ENCODE results near the gene FOXP1.

Gene FOXP1

GRCh38 chr3:71000483-71000882, 583.0 kb downstream of the FOXP1 start:
- no peak for TF ChIP-seq CTCF (IDR thresholded peaks at IDR 0.05; ENCODE audit: low read depth, low read length, poor library complexity, severe bottlenecking)
- no peak for TF ChIP-seq EZH2phosphoT487 (IDR thresholded peaks at IDR 0.05; ENCODE audit: borderline replicate concordance, low read length)
- Histone ChIP-seq H3K9me2 (replicated peaks; ENCODE audit: control insufficient read depth, low read length) (no peaks in the 10 kb centered on the region), H3K27ac (ENCODE audit: low read depth, low read length) (no peak overlapping the region), H3K27me3 (ENCODE audit: control insufficient read depth, low read length) (no peaks in the 10 kb centered on the region), H3K36me3 (ENCODE audit: control insufficient read depth, low read length) (peaks cover 10% of the 10 kb centered on the region), H3K4me1 (ENCODE audit: control insufficient read depth, low read length) (no peaks in the 10 kb centered on the region), H4K20me1 (ENCODE audit: control insufficient read depth, insufficient read depth, low read depth, low read length) (no peaks in the 10 kb centered on the region), H3K79me2 (ENCODE audit: control insufficient read depth, low read length) (peaks cover under 1% of the 10 kb centered on the region; the same call in 1 of the 2 replicates), H3F3A (ENCODE audit: control insufficient read depth, insufficient read depth) (no peaks in the 10 kb centered on the region), H3K4me3 (ENCODE audit: low read length) (no peak overlapping the region), H3K4me2 (ENCODE audit: low read length) (no peak overlapping the region), H3K9me3 (ENCODE audit: control insufficient read depth, insufficient read depth, low read length) (no peaks in the 10 kb centered on the region)

- Histone ChIP-seq H3K4me2 (ENCODE audit: low read length) (no peak overlapping the region), H3K36me3 (ENCODE audit: control insufficient read depth, low read length) (peaks cover 10% of the 10 kb centered on the region), H3K4me1 (ENCODE audit: control insufficient read depth, low read length) (no peaks in the 10 kb centered on the region), H3K79me2 (ENCODE audit: control insufficient read depth, low read length) (no peaks in the 10 kb centered on the region), H3K9me2 (replicated peaks; ENCODE audit: control insufficient read depth, low read length) (no peaks in the 10 kb centered on the region), H3K27ac (ENCODE audit: low read depth, low read length) (no peak overlapping the region), H3K27me3 (ENCODE audit: control insufficient read depth, low read length) (no peaks in the 10 kb centered on the region), H3K9me3 (ENCODE audit: control insufficient read depth, insufficient read depth, low read length) (no peaks in the 10 kb centered on the region), H4K20me1 (ENCODE audit: control insufficient read depth, insufficient read depth, low read depth, low read length) (no peaks in the 10 kb centered on the region), H3K4me3 (ENCODE audit: low read length) (no peak overlapping the region), H3F3A (ENCODE audit: control insufficient read depth, insufficient read depth) (no peaks in the 10 kb centered on the region)
- TF ChIP-seq EZH2phosphoT487 (IDR thresholded peaks at IDR 0.05; ENCODE audit: borderline replicate concordance, low read length), result no peak
- TF ChIP-seq CTCF (IDR thresholded peaks at IDR 0.05; ENCODE audit: low read depth, low read length, poor library complexity, severe bottlenecking), result no peak
Measured at GRCh38 chr3:70999730-71000129, 583.8 kb downstream of the FOXP1 start.

- Histone ChIP-seq H3K36me3 (ENCODE audit: control insufficient read depth, low read length) (peaks cover 15% of the 10 kb centered on the region), H4K20me1 (ENCODE audit: control insufficient read depth, insufficient read depth, low read depth, low read length) (no peaks in the 10 kb centered on the region), H3K27me3 (ENCODE audit: control insufficient read depth, low read length) (no peaks in the 10 kb centered on the region), H3K79me2 (ENCODE audit: control insufficient read depth, low read length) (no peaks in the 10 kb centered on the region), H3K4me3 (ENCODE audit: low read length) (no peak overlapping the region), H3K4me1 (ENCODE audit: control insufficient read depth, low read length) (peaks cover 2% of the 10 kb centered on the region), H3K9me2 (replicated peaks; ENCODE audit: control insufficient read depth, low read length) (no peaks in the 10 kb centered on the region), H3K4me2 (ENCODE audit: low read length) (no peak overlapping the region), H3K27ac (ENCODE audit: low read depth, low read length) (no peak overlapping the region), H3F3A (ENCODE audit: control insufficient read depth, insufficient read depth) (no peaks in the 10 kb centered on the region), H3K9me3 (ENCODE audit: control insufficient read depth, insufficient read depth, low read length) (no peaks in the 10 kb centered on the region)
- TF ChIP-seq CTCF (IDR thresholded peaks at IDR 0.05; ENCODE audit: low read depth, low read length, poor library complexity, severe bottlenecking), result no peak
Measured at GRCh38 chr3:70996082-70996481, 587.4 kb downstream of the FOXP1 start.

- H3K36me3 ChIP-seq (ENCODE audit: control insufficient read depth, low read length), result peaks cover 15% of the 10 kb centered on the region
- no peak overlapping the region for H3K4me3 ChIP-seq (ENCODE audit: low read length)
- no peaks in the 10 kb centered on the region for H3F3A ChIP-seq (ENCODE audit: control insufficient read depth, insufficient read depth)
- no peak overlapping the region for H3K4me2 ChIP-seq (ENCODE audit: low read length)
- H3K4me1 ChIP-seq (ENCODE audit: control insufficient read depth, low read length), result peaks cover 16% of the 10 kb centered on the region
- H3K79me2 ChIP-seq (ENCODE audit: control insufficient read depth, low read length), result no peaks in the 10 kb centered on the region
- no peaks in the 10 kb centered on the region for H3K27me3 ChIP-seq (ENCODE audit: control insufficient read depth, low read length)
- TF ChIP-seq EZH2phosphoT487 (IDR thresholded peaks at IDR 0.05; ENCODE audit: borderline replicate concordance, low read length), result no peak
- TF ChIP-seq CTCF (IDR thresholded peaks at IDR 0.05; ENCODE audit: low read depth, low read length, poor library complexity, severe bottlenecking), result no peak
- no peak overlapping the region for H3K27ac ChIP-seq (ENCODE audit: low read depth, low read length)
- no peaks in the 10 kb centered on the region for H4K20me1 ChIP-seq (ENCODE audit: control insufficient read depth, insufficient read depth, low read depth, low read length)
- H3K9me3 ChIP-seq (ENCODE audit: control insufficient read depth, insufficient read depth, low read length), result no peaks in the 10 kb centered on the region
- no peaks in the 10 kb centered on the region for H3K9me2 ChIP-seq (replicated peaks; ENCODE audit: control insufficient read depth, low read length)
Measured at GRCh38 chr3:70994644-70995043, 588.9 kb downstream of the FOXP1 start.
